GM18519 (cell line): Measurements from ENCODE around the gene JDP2.
"Not testable (repeated sequence)": the region's sequence is repeated elsewhere in the genome, so short reads cannot be mapped to it uniquely, and the experiment has no call there.

Experiments used
- ATAC-seq: cut with Tn5 transposase; IDR thresholded peaks from one replicate; pipeline ENCODE4 v1.9.1; 2021; ENCODE audit warnings: mild to moderate bottlenecking, moderate library complexity; ENCODE audit not compliant: unreplicated experiment, low FRiP score

JDP2 gene

DNA sequence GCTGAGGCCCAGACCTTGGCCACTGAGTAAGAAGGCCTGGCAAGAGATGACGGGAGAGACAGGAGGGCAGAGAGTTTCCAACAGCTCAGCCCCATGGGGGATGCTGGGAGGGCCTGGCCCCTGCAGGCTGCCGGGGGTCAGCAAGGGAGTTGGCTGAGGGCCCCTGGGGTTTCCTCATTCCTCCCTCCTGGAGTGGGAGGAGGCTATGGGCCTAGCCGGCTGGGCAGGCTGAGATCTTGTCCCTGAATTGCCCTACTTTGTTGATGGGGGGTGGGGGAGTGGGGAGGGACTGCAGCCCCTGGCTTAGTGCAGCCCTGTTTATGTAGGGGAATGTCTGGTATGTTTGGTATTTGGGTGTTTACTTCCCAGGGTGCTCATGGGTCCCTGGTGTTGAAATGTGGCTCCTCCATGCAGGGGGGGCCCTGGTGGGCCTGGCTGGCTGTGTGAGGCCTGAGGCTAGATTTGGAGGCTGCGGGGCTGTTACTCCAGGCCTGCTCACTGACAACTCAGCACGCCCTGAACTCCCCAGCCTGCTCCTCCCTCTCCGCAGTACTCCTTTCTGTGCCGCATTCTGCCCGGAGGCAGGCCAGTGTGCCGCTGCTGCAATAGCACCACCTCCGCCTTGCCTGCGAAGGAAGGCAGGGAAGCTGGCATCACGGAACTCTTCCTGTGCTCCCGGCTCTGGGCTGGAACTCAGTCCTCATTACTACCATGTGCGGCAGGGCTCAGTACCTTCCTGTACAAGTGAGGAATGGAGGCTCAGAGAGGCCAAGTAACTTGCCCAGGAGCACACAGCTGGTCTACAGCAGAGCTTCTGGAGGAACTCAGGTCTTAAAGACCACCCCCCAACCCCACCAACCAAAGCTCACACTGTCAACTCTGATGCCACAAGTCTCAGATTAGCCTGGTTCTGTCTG, 25.3 kb downstream of the JDP2 start:
- ATAC-seq: no peak

DNA sequence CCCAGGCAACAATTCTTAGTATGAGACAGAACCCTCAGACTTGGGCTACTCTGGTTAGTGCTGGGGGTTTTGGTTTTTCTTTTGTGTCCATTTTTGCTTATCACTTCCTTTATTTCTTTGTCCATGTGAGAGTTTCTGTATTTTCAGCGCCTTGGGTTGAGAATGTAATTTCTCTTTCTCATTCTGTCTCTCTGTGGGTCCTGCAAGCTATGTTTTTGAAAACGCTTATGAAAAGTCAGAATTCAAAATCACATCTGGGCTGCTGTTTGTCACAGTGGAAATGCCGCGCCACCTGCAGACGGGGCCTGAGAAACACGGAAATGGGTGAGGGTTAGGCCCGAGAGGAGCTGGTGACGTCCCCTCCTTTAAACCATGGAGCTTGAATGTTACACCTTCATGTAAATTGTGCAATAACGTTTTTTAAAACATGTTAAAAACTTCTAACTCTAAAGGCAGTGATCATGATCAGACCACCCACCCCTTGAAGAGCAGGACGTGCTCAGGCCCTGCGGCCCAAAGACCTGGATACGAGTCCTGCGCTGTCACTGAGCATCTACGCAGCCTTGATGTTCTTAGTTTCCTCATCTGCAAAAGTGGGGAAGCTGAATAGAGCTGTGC, 26.1 kb downstream of the JDP2 start:
- no peak for ATAC-seq

DNA sequence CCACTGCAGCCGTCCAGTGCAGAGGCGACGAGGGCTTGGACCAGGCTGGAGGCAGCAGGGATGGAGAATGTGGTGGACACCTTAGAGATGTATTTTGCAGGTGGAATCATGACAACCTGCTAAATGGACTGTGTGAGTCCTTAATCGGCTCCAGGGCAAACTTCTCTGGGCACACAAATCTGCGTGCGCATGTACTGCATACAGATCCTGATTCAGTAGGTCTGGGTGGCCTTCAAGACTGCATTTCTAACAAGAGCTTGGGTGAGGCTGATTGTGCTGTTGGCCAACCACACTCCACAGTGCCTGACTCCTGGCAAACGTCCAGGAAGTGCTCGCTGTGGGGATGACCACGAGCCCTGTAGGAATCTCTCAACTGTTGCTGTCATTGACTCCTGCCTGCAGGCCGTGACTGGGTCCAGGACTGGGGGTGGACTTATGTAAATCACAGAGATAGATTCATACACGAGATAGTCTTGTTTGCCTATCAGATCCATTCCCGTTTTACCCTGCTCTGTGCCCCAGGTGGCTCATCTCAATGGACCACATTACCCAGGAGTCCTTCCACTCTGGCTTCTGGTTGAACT, 27.2 kb downstream of the JDP2 start:
- ATAC-seq: no peak

DNA sequence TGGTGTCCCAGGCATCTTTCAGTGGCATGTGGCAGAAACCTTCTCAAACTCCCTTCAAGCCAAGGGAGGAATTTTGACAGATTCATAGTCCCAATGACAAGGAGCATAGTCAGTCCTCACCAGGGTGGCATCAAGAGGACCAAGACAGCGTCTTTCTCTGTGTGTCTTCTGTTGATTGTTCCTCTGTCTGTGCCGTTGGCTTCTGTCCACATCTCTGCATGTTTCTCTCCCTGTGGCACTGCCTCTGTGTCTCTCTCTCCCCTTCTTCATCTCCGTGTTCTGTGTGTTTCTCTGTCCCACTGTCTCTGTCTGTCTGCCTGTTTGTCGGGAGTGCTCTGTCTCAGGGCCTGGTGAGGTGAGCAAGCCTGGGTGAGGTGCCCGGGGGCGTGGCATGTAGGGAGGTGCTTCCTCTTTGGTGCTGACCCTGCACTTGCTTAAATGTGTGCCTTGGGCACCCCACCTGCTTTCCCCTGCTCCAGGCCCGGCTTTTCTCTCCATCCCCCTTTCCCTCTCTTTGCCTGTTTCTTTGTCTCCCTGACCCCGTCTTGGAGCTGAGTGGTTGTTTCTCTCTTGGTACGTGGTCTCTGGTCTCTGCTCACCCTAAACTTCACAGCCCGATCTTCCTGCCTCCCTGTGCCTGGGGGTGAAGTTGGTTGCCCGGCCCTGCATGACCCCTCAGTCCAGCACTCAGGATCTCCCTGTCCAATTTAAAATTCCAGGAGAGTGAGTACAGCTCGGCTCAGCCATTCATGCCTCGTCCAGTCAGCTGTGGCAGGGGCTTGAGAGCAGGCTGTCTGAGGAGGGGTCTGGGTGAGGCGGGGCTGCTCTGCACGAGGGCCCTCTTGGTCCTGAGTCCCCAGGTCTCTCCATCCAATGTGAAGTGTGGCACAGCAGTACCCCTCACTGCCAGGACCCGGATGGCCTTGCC, 28.5 kb downstream of the JDP2 start:
- no peak for ATAC-seq

DNA sequence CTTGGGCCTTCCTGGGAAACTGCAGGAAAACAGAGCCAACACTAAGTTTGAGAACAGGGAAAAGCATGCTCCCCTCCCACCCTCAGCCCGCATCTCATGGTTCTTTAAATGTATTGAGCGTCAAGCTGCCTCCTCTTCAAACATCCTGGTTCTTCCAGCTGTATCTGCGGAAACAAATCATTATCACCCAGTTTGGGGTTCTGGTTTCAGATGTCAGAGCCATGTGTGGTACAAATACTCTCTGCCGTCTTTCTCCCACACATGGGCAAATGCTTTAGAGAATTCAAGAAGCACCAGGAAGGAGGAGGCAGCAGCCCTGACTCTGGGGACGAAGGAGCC, 29.1 kb downstream of the JDP2 start:
- ATAC-seq: no peak

DNA sequence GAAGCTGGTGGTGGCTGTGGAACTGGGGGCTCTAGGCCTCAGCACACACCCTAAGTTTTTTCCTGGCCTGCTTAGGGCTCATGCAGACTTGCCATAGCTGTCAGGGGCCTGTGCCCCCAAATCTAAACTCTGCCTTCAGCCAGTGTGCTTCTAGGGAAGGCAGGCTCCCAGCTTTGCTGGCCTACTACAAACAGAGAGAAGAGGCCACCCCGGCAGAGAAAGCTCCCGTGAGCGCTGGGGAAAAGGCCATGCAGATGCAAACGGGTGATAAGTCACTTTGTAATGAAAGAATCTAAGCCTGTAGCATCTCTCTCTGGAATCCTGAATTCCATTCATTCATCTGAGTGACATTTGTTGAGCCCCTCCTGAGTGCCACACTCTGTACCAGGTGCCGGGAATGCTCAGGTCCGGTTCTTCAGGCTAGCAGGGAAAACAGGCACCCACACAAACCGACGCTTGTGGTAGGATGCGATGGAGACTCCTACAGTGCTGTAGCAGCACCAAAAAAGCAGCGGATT, 29.9 kb downstream of the JDP2 start:
- ATAC-seq: no peak

DNA sequence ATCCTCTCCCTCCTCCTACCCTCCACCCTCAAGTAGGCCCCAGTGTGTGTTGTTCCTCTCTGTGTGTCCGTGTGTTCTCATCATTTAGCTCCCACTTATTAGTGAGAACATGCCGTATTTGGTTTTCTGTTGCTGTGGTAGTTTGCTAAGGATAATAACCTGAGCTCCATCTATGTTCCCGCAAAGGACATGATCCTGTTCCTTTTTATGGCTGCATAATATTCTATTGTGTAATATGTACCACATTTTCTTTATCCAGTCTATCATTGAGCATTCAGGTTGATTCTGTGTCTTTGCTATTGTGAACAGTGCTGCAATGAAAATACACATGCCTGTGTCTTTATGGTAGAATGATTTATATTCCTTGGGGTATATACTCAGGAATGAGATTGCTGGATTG, 30.5 kb downstream of the JDP2 start:
- no peak for ATAC-seq

DNA sequence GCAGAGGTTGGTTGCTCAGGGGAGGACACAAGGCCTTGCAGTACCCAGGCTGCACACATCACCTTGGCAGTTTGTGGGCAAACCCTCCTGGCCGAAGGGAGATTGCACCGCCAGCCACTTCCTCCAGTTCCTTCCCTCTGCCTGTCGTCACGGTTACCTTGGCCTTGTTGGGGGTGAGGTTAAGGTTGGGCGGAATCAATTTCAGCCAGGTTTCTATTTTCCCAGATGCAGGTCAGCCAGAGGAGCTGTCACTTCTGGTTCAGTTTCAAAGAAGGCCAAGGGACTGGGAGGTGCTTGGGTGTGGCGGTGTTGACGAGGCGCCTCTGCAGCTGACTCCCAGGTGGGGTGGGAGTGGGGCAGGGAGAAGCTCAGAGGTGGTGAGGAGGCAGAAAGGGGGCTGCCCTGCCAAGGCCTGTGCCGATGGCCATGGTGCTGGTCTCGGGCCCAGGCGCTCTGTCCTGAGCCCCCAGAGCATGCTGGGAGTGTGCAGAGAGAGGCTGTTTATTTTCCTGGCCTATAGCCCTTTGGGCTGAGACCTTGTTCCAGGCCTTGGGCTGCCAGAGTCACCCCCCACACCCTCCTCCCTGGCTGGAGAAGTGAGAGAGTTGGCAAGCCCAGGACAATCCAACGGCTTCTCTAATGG, 31.4 kb downstream of the JDP2 start:
- no peak for ATAC-seq

DNA sequence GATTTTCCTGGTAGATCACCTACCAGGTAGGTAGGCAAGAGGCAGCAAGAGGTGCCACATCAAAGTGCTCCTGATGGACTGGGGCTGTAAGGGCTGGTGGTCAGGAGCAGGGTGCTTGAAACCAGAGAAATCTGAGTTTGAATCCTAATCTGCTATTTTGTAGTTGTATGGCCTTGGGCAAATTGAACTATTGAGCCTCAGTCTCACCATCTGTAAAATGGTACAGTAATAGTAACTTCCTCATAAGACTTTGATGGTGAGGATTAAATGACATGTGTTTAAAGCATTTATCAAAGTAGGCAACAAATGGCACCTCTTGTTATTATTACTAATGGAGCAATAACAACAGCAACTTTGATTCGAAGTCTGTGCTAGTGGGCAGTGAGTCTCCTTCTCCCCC, 32.0 kb downstream of the JDP2 start:
- no peak for ATAC-seq

DNA sequence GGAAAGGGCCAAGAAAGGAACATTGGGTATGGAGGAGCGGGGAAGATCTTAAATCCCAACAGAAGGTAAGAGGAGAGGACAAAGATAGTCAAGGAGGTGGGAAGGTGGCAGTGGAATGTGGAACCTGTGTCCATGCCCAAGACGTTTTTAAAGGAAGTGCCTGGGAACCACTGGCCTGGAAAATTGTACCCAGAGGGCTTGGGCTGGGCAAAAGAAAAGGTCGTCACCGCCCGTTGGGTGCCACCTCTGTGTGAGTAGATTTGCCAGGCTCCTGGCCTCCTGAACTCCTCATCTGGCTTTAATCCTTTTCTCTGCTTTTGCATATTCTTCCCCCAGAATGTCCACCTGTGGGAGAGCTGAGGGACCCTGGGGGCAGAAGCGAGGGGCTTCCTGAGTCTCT, 32.6 kb downstream of the JDP2 start:
- ATAC-seq: no peak

DNA sequence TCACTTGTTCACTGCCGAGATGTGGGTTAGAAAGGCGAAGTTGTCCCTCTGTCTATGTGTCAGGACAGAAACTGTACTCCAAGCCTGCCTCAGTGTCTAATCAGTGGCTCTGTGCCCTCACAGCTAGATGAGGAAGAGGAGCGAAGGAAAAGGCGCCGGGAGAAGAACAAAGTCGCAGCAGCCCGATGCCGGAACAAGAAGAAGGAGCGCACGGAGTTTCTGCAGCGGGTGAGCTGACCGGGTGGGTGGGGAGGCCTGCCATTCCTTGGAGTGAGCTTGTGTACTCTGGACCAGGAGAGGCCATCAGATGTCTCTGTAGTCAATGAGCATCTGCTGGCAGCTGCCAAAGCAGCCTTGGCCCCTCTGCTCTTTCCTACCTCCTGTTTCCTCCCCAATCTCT, 33.5 kb downstream of the JDP2 start:
- ATAC-seq: no peak

DNA sequence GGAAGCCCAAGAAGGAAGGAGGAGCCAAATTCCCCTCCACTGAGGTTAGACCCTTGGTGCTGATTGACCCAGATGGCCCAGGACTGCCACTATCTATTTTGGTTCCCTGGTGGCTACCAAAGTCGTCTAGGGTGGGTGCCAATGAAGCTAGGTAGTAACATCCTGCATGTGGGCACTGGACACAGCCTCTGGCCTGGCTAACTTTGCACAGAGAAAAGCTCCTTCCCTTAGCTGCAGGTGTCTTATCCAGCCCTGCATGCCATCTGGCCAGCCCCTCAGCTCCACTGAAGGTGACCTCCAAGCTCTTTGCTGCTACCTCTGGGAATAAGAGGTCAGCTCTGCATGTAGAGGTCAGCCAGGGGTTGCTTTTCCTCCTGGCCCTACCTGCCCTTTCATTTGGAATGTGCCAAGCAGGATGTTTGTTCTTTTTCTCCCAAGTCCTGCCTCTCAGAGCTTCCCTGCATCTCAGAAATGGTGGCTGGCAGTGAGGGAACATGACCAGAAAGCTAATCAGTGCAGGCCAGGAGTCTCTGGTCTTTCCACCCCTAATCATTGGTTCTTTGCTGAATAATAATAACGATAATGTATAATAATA, 34.0 kb downstream of the JDP2 start:
- ATAC-seq: no peak

DNA sequence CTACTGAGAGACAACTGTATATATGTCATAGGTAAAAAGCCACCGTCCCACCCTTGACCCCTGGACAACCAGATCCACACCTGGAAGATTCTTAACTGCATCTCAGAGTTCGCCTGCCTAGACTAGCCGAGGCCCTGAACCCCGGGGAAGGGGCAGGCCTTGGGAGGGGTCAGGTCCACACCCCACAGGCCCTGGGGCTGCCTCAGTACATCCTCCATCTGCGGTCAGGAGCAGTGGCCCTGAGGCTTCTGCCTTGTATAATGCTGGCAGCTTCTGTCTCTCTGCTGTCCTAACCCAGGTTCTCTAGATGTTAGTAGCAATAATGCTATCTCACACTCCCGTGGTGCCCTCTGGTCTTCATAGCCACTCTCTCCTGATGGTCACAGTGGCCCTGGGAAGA, 36.8 kb downstream of the JDP2 start:
- no peak for ATAC-seq

DNA sequence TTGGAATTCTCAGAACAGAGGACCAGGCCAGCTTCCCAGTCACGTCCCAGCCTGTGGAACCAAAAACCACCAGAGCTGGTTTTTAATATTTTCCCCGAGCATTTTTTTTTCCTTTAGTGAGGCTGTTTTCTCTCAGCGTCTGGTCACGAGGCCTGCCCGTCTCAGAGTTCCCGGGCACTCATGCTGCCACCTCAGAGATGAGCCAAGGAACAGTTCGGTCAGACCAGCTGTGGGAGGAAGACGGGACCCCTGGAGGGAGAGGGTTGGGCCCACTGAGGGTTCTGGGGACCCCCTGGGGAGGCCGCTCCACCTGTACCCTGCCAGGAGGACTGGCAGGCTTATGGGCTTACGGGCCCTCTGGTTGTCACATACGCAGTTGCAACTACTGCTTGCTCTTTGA, 39.9 kb downstream of the JDP2 start:
- ATAC-seq: no peak

DNA sequence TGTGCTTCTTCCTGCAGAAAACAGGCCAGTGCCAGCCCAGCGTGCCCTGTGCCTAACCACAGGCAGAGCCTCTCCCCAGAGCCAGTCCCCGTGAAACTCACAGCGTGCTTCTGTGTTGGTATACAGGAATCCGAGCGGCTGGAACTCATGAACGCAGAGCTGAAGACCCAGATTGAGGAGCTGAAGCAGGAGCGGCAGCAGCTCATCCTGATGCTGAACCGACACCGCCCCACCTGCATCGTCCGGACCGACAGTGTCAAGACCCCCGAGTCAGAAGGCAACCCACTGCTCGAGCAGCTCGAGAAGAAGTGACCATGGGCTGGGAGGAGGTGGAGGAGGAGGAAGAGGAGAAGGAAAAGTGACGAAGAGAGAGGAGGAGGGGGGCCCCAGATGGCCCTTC, 41.3 kb downstream of the JDP2 start:
- ATAC-seq: no peak

DNA sequence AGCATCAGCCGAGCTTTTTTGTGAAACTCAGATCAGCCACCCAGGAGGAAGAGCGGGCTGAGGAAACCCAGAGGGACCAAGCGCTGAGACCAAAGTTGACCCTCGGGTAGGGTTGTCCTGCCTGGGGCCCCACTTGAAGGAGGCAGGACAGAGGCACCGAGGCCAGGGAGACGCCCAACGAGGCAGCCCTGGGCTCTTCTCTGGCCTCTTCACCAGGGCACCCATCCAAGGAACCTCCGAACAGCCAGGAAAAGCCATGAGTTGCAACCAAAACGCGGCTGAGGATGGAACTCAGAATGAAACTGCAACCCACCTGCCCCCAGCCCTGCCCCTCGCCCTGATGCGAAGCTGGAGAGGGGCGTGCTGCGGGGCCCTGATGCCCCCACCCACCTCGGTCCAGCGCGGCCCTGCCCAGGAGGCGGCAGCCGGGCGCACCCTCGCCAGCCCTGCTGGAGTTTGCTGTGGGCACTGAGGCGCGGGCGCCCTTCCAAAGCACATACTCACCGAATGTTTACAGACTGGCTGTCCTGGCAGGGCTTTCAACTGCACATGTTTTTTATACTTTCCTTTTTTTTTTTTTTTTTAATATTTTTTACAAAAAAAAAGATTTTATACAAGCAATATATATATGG, 41.9 kb downstream of the JDP2 start:
- no peak for ATAC-seq

DNA sequence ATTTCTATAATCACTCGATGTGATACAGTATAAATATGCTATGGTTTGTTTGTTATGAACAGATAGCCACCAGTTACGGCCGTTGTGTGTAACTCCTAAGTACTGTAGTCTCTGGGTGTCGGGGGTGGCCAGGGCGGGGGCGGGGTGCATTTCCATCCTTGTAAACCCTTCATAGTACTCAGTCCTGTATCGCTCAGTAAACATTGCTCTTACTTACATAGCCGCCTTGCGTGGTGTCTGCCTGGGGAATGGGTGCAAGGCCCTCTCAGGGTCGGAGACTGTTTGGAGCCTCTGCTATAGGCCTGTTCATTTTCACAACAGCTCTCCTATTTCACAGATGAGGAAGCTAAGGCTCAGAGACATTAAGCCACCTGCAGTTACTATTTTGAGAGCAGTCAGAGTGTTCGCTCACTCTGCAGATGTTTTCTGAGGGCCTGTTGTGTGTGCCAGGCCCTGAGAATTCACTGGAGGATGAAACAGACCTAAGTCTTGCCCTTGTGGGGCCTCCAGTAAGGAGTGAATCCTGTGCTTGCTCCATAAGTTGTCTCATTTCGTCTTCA, 42.5 kb downstream of the JDP2 start:
- no peak for ATAC-seq

DNA sequence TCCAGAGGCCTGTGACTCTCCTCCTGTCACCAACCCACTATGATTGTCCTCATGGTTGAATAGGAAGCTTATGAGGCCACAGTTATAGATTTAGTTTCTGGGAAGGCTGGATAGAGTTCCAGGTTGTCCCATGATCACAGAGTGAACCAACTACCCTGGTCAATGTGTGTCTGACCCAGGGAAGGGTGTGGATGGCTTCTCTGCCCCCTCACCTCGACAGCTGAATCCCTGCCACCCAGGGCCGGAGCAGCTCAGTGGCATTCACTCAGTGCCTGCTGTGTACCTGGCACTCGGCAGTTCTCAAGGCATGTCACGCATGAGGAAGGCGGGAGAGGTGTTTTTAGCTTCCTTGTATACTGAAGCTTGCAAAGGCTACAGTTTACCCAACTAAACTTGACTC, 43.2 kb downstream of the JDP2 start:
- no peak for ATAC-seq

DNA sequence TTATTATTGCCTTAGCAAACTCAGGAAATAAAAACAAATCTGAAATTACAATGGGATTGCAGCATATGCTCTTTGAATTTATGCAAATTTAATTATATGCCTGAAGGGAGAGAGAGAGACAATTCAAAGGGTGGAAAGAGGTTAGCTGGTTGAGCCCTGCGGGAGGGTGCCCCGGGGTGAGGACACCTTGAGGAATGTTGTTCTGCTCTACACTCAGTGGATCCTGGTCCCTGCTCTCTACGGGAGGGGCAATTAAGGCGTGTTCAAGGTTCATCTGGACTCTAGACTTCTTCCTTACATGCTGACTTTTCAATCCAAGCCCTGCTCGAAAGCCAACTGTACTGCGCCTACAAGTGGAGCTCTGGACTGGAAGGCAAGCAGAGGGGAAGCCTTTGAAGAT, 46.3 kb downstream of the JDP2 start:
- not testable (repeated sequence) for ATAC-seq
